GM12878 (cell line): ENCODE measurements around the gene HNRNPAB. TPM values are rescaled to one million over a fixed set of nuclear protein-coding genes. Genes with fewer than 3 reads are reported as not detected.

Experiments used
- ATAC-seq: fragments of 200-7000 bp; cut with Tn5 transposase; 3 replicates; pipeline ENCODE4 v1.9.1; 2020; ENCODE audit warnings: mild to moderate bottlenecking, moderate library complexity
- BruUV-seq: library from RNA; stranded (reverse); fragments of 400-500 nt; replicated peaks from 2 replicates; lab custom pipeline; 2021; lab: Mats Ljungman, UMichigan
- CTCF ChIA-PET: fragments of 300-600 bp; sonication (Branson Sonifier 250); formaldehyde crosslinking; extraction: SDS; loops from one replicate; lab custom pipeline; 2021; ENCODE audit warnings: inconsistent platforms; lab: Yijun Ruan, JAX
- POLR2A ChIA-PET: fragments of 350-600 bp; formaldehyde crosslinking; extraction: SDS; loops from one replicate; lab custom pipeline; 2021; ENCODE audit warnings: inconsistent platforms; lab: Charles Lee
- RAD21 ChIA-PET: fragments of 300-600 bp; sonication (Branson Sonifier 250); formaldehyde crosslinking; loops from one replicate; lab custom pipeline; 2023; ENCODE audit warnings: antibody characterized with exemption; ENCODE audit not compliant: unreplicated experiment; lab: Charles Lee
- SMC1A ChIA-PET: fragments of 300-600 bp; sonication (Branson Sonifier 250); formaldehyde crosslinking; loops from one replicate; lab custom pipeline; 2023; ENCODE audit not compliant: unreplicated experiment, uncharacterized antibody; lab: Charles Lee
- DNase-seq: peaks from one replicate; pipeline ENCODE4 v3.0.0-alpha.2; 2011; ENCODE audit warnings: low read depth, low spot score
- FAIRE-seq: peaks from 3 replicates; lab custom pipeline; 2011; peaks lifted over from hg19 to GRCh38; lab: Jason Lieb, UNC
- H2AFZ ChIP-seq: 2 replicates; pipeline ENCODE4 v1.6.0; 2011; ENCODE audit warnings: low read depth, low read length, control low read depth; ENCODE audit not compliant: control insufficient read depth
- H3K27ac ChIP-seq: 2 replicates; pipeline ENCODE4 v1.5.1; 2011; ENCODE audit warnings: control low read depth; ENCODE audit not compliant: control insufficient read depth, insufficient read depth
- H3K27me3 ChIP-seq, 2 experiments: replicated peaks in 1 of 2; 2 replicates each; pipeline versions ENCODE4 v1.6.0 to v1.6.1; 2011; ENCODE audit warnings: low read length in 1 of 2; ENCODE audit not compliant: control insufficient read depth in 2 of 2, insufficient read depth in 2 of 2
- H3K36me3 ChIP-seq, 2 experiments: 2 replicates each; pipeline ENCODE4 v1.5.1; 2011; ENCODE audit warnings: low read length in 1 of 2; ENCODE audit not compliant: control insufficient read depth in 2 of 2, insufficient read depth in 2 of 2
- H3K4me1 ChIP-seq: 2 replicates; pipeline ENCODE4 v1.6.1; 2011; ENCODE audit warnings: mild to moderate bottlenecking, low read length, moderate library complexity, mixed read lengths; ENCODE audit not compliant: control insufficient read depth, insufficient read depth
- H3K4me2 ChIP-seq: 2 replicates; pipeline ENCODE4 v1.6.0; 2011; ENCODE audit warnings: control low read depth; ENCODE audit not compliant: control insufficient read depth, insufficient read depth
- H3K4me3 ChIP-seq: fragments of 200-600 bp; sonication (generic); 2 replicates; pipeline ENCODE4 v1.5.1; 2016
- H3K79me2 ChIP-seq: 2 replicates; pipeline ENCODE4 v1.6.0; 2011; ENCODE audit warnings: low read length; ENCODE audit not compliant: control insufficient read depth, insufficient read depth
- H3K9ac ChIP-seq: 2 replicates; pipeline ENCODE4 v1.8.0; 2011; ENCODE audit warnings: low read length, control low read depth, mixed read lengths; ENCODE audit not compliant: control insufficient read depth, insufficient read depth
- H3K9me3 ChIP-seq: replicated peaks from 3 replicates; pipeline ENCODE4 v1.5.1; 2011; ENCODE audit warnings: mild to moderate bottlenecking, low read length; ENCODE audit not compliant: control insufficient read depth, insufficient read depth
- H4K20me1 ChIP-seq: 2 replicates; pipeline ENCODE4 v1.6.0; 2011; ENCODE audit not compliant: control insufficient read depth, insufficient read depth
- ATF2 ChIP-seq: IDR thresholded peaks from 2 replicates; pipeline ENCODE4 v1.6.1; 2012; ENCODE audit warnings: low read length, inconsistent platforms
- CREM ChIP-seq: IDR thresholded peaks from 2 replicates; pipeline ENCODE4 v1.6.1; 2014; ENCODE audit warnings: antibody characterized with exemption, low read depth
- FOXK2 ChIP-seq: fragments of 450-650 bp; IDR thresholded peaks from 2 replicates; pipeline ENCODE4 v1.6.1; 2017; ENCODE audit warnings: mild to moderate bottlenecking, moderate library complexity
- KAT2A ChIP-seq: conservative IDR thresholded peaks from 2 replicates; pipeline ENCODE4 v1.6.1; 2011; ENCODE audit warnings: low read depth, low read length; ENCODE audit not compliant: control insufficient read depth
- NR2C1 ChIP-seq: fragments of 450-650 bp; IDR thresholded peaks from 2 replicates; pipeline ENCODE4 v1.6.1; 2017; ENCODE audit warnings: antibody characterized with exemption, mild to moderate bottlenecking, moderate library complexity
- PML ChIP-seq: IDR thresholded peaks from 2 replicates; pipeline ENCODE4 v1.6.1; 2012; ENCODE audit warnings: low read length, inconsistent platforms
- POLR2AphosphoS2 ChIP-seq: IDR thresholded peaks from 2 replicates; pipeline ENCODE4 v1.6.1; 2011; ENCODE audit warnings: low read depth, mild to moderate bottlenecking, low read length, improper control_type of control experiment, moderate library complexity
- SMAD5 ChIP-seq: IDR thresholded peaks from 2 replicates; pipeline ENCODE4 v1.6.1; 2016; ENCODE audit warnings: antibody characterized with exemption, low read depth
- YBX1 ChIP-seq: fragments of 450-650 bp; IDR thresholded peaks from 2 replicates; pipeline ENCODE4 v1.6.1; 2016; ENCODE audit warnings: antibody characterized with exemption
- YY1 ChIP-seq: IDR thresholded peaks from 2 replicates; pipeline ENCODE4 v1.6.1; 2011; ENCODE audit warnings: low read depth, mild to moderate bottlenecking, low read length
- WGBS: methylation state at CpG from one replicate; pipeline ENCODE4 v1.1.6; 2016; ENCODE audit warnings: low lambda C conversion rate; ENCODE audit not compliant: insufficient replicate concordance, insufficient coverage; ENCODE audit errors: missing lambda C conversion rate; 5-methylcytosine and 5-hydroxymethylcytosine counted together
- in situ Hi-C: fragments of 300-500 bp; cut with MboI; formaldehyde crosslinking; loops from 9 replicates; pipeline ENCODE4 v1.14.3; 2018; ENCODE audit warnings: mixed read lengths
- intact Hi-C: fragments of 100-400 bp; cut with micrococcal nuclease; formaldehyde crosslinking; loops from one replicate; pipeline ENCODE4 v1.14.2; 2022; ENCODE audit not compliant: unreplicated experiment
- polyA plus RNA-seq, 11 experiments: library from polyadenylated mRNA; depleted of rRNA in 4 of 11; unstranded in 6 of 11; stranded (reverse) in 5 of 11; fragments of >200 nt; fragmentation: Nextera tagmentation in 4 of 11; fragmentation: Illumina TruSeq in 1 of 11; extraction: Ambion mirVana in 4 of 11; extraction: Trizol in 1 of 11; gene quantifications; 1 replicate in 1 of 11; 2 replicates in 10 of 11; pipeline versions ENCODE4 v1.2.1 to v1.2.3, GENCODE V29; 2011 to 2016; ENCODE audit warnings: inconsistent platforms in 2 of 11, missing spikeins in 2 of 11, low read depth in 1 of 11
- total RNA-seq, 4 experiments: library from RNA; depleted of rRNA in 3 of 4; stranded (reverse); fragments of >200 nt in 3 of 4; fragmentation: Illumina TruSeq in 1 of 4; extraction: Trizol in 1 of 4; gene quantifications; 2 replicates each; pipeline versions ENCODE4 v1.2.1 to v1.2.3, GENCODE V29; 2013 to 2021

The HNRNPAB gene
- total and polyA plus RNA-seq, 10 of the 15 experiments (the other 5 are each of a cell fraction or from before 2014, with no cell fraction given) = 42.3 to 330 (median 230) TPM

GRCh38 chr5:178232920-178233429 lies 28.6 kb downstream of the HNRNPAB start (continued):
- no peak for TF ChIP-seq ATF2
- no peak for TF ChIP-seq YBX1

GRCh38 chr5:178234121-178234749 lies 29.9 kb downstream of the HNRNPAB start:
- no peak for DNase-seq
- no peaks in the 10 kb centered on the region for H3K27me3 ChIP-seq
- H3K4me2 ChIP-seq = no peak overlapping the region
- FAIRE-seq = no peak
- ChIA-PET CTCF (interaction anchor here (0.6 to 1.4 kb wide), 14 partner anchors 9 to 1262 kb away, joined by 3 to 6 read pairs (median 4); partner anchors contain the start of gene HNRNPAB), RAD21 (interaction anchor here (0.8 to 1.0 kb wide), 2 partner anchors 17 to 227 kb away, joined by 3 read pairs; no protein-coding TSS in a partner anchor), POLR2A (interaction anchor here (0.7 kb wide), 1 partner anchor 1746 kb away, joined by 3 read pairs; no protein-coding TSS in a partner anchor), SMC1A (interaction anchor here (0.9 to 1.8 kb wide), 3 partner anchors 18 to 318 kb away, joined by 3 to 4 read pairs (median 3); no protein-coding TSS in a partner anchor)
- no peaks in the 10 kb centered on the region for H3K9me3 ChIP-seq
- in situ Hi-C loops (no loop called here), intact Hi-C loops (loop anchor here (2.0 kb wide), 1 partner anchor 317 kb away; no protein-coding TSS in a partner anchor)
- no peak for ATAC-seq
- peaks cover 0 to 1% of the 10 kb centered on the region in 2 experiments for H3K36me3 ChIP-seq
- TF ChIP-seq PML = no peak
- TF ChIP-seq YY1 = no peak
- no peak for TF ChIP-seq KAT2A
- no peak for TF ChIP-seq FOXK2
- TF ChIP-seq POLR2AphosphoS2 = no peak
- no peak for TF ChIP-seq NR2C1
- TF ChIP-seq SMAD5 = no peak
- no peak for TF ChIP-seq CREM
- H3K4me3 ChIP-seq = no peak overlapping the region
- BruUV-seq = no TSS peak
- peaks cover 42% of the 10 kb centered on the region for H3K4me1 ChIP-seq
- no peak overlapping the region for H3K27ac ChIP-seq
- no peak overlapping the region; the same call in 1 of the 2 replicates for H2AFZ ChIP-seq
- H3K9ac ChIP-seq = no peak overlapping the region
- 68% methylated on average over 7 of the region's 7 CpGs for WGBS
- H4K20me1 ChIP-seq = no peaks in the 10 kb centered on the region
- H3K79me2 ChIP-seq = peaks cover 29% of the 10 kb centered on the region
